ENCODE measurements around the gene PORCN.

GRCh38 chrX:48492293-48492910, 16.4 kb upstream of the PORCN start:
- TF ChIP-seq HNF4G (IDR thresholded peaks at IDR 0.05) (no peak), CTCF (IDR thresholded peaks at IDR 0.05; ENCODE audit: low read depth, low read length, missing input control) (no peak), TAF1 (conservative IDR thresholded peaks at IDR 0.05) (no peak), YY1 (IDR thresholded peaks at IDR 0.05) (no peak), REST (IDR thresholded peaks at IDR 0.05) (no peak), JUND (IDR thresholded peaks at IDR 0.05) (no peak), GABPA (IDR thresholded peaks at IDR 0.05 in 1 of 2, conservative IDR thresholded peaks at IDR 0.05 in 1 of 2) (no peak), RXRA (IDR thresholded peaks at IDR 0.05) (no peak), HNF4A (conservative IDR thresholded peaks at IDR 0.05) (no peak)

Data from liver (tissue), 3 donors.